HCT116 (cell line): ENCODE data around the gene TM9SF4. TPM values are rescaled to one million over a fixed set of nuclear protein-coding genes. Genes with fewer than 3 reads are reported as not detected.

Experiments
- ATAC-seq: fragments of 200-7000 bp; cut with Tn5 transposase; 2 replicates; pipeline ENCODE4 v1.9.1; 2020; ENCODE audit warnings: mild to moderate bottlenecking, moderate library complexity
- BruUV-seq: library from RNA; stranded (reverse); fragments of 400-500 nt; replicated peaks from 2 replicates; lab custom pipeline; 2021; lab: Mats Ljungman, UMichigan
- CTCF ChIA-PET: fragments of 300-600 bp; sonication (Branson Sonifier 250); formaldehyde crosslinking; loops from one replicate; lab custom pipeline; 2021; ENCODE audit warnings: antibody characterized with exemption; lab: Charles Lee
- POLR2A ChIA-PET: fragments of 300-600, 350-600 bp; sonication (Branson Sonifier 250); formaldehyde crosslinking; loops from one replicate; lab custom pipeline; 2021; ENCODE audit warnings: antibody characterized with exemption; lab: Charles Lee
- RAD21 ChIA-PET, 2 experiments: fragments of 300-600 bp; sonication (Branson Sonifier 250); formaldehyde crosslinking; loops; one replicate each; lab custom pipeline; 2023; ENCODE audit warnings: low total read pairs in 2 of 2; ENCODE audit not compliant: uncharacterized antibody in 2 of 2, unreplicated experiment in 2 of 2, low non-redundant PET in 1 of 2; lab: Charles Lee
- DNase-seq: peaks from one replicate; pipeline ENCODE4 v3.0.0-alpha.2; 2010; ENCODE audit warnings: low read depth, low spot score
- H2AFZ ChIP-seq: fragments of 200-600 bp; shearing (Covaris generic), sonication (generic); 2 replicates; pipeline ENCODE4 v1.6.1; 2017; ENCODE audit warnings: low read depth, mixed run types, mixed read lengths, antibody characterized with exemption, low read length; ENCODE audit not compliant: poor library complexity, severe bottlenecking
- H3K27ac ChIP-seq: 2 replicates; pipeline ENCODE4 v1.5.1; 2012; ENCODE audit warnings: low read depth, low read length
- H3K27me3 ChIP-seq: fragments of 200-600 bp; sonication (generic); 2 replicates; pipeline ENCODE4 v1.6.1; 2016; ENCODE audit warnings: mixed run types, low read length, mixed read lengths; ENCODE audit not compliant: insufficient read depth
- H3K36me3 ChIP-seq, 2 experiments: fragments of 200-500 bp in 1 of 2; fragments of 200-600 bp in 1 of 2; sonication (Bioruptor generic) in 1 of 2; sonication (generic) in 1 of 2; 2 replicates each; pipeline versions ENCODE4 v1.5.1 to v1.6.1; 2014 to 2016; ENCODE audit warnings: low read length in 2 of 2, inconsistent platforms in 1 of 2, mixed read lengths in 1 of 2, mixed run types in 1 of 2; ENCODE audit not compliant: insufficient read depth in 2 of 2, control insufficient read depth in 1 of 2
- H3K4me1 ChIP-seq, 2 experiments: fragments of 200-600 bp in 1 of 2; sonication (generic) in 1 of 2; 2 replicates each; pipeline versions ENCODE4 v1.5.1 to v1.6.1; 2012 to 2017; ENCODE audit warnings: low read length in 2 of 2, inconsistent platforms in 1 of 2, mild to moderate bottlenecking in 1 of 2, mixed read lengths in 1 of 2, mixed run types in 1 of 2, moderate library complexity in 1 of 2; ENCODE audit not compliant: insufficient read depth in 2 of 2, control insufficient read depth in 1 of 2
- H3K4me2 ChIP-seq: fragments of 200-600 bp; sonication (generic); 2 replicates; pipeline ENCODE4 v1.6.1; 2017; ENCODE audit warnings: mixed run types, low read length, mixed read lengths
- H3K4me3 ChIP-seq, 2 experiments: fragments of 200-600 bp in 1 of 2; sonication (generic) in 1 of 2; replicated peaks in 1 of 2; 2 replicates each; pipeline ENCODE4 v1.5.1; 2011 to 2016; ENCODE audit warnings: low read length in 2 of 2, control low read depth in 1 of 2, low read depth in 1 of 2, mild to moderate bottlenecking in 1 of 2, mixed read lengths in 1 of 2, mixed run types in 1 of 2
- H3K79me2 ChIP-seq: fragments of 200-600 bp; sonication (generic); 2 replicates; pipeline ENCODE4 v1.6.1; 2017; ENCODE audit warnings: mild to moderate bottlenecking, mixed run types, low read length, moderate library complexity, mixed read lengths; ENCODE audit not compliant: insufficient read depth
- H3K9ac ChIP-seq: fragments of 200-600 bp; sonication (generic); 2 replicates; pipeline ENCODE4 v1.6.1; 2016; ENCODE audit warnings: low read length, mixed read lengths
- H3K9me2 ChIP-seq: fragments of 200-600 bp; sonication (generic), shearing (Covaris generic); 2 replicates; pipeline ENCODE4 v1.6.1; 2017; ENCODE audit warnings: mixed run types, mild to moderate bottlenecking, moderate library complexity; ENCODE audit not compliant: insufficient read depth
- H3K9me3 ChIP-seq, 2 experiments: fragments of 200-500 bp in 1 of 2; fragments of 200-600 bp in 1 of 2; sonication (Bioruptor generic) in 1 of 2; sonication (generic) in 1 of 2; 2 replicates each; pipeline ENCODE4 v1.6.1; 2014 to 2017; ENCODE audit warnings: low read length in 2 of 2, mixed read lengths in 2 of 2, inconsistent platforms in 1 of 2, low read depth in 1 of 2, mild to moderate bottlenecking in 1 of 2, mixed run types in 1 of 2, moderate library complexity in 1 of 2; ENCODE audit not compliant: control insufficient read depth in 1 of 2, insufficient read depth in 1 of 2
- H4K20me1 ChIP-seq: fragments of 200-600 bp; sonication (generic), shearing (Covaris generic); 2 replicates; pipeline ENCODE4 v1.6.1; 2017; ENCODE audit warnings: mixed run types, mild to moderate bottlenecking, moderate library complexity; ENCODE audit not compliant: insufficient read depth
- ATF3 ChIP-seq: IDR thresholded peaks from 2 replicates; pipeline ENCODE4 v1.6.1; 2012
- EGR1 ChIP-seq: IDR thresholded peaks from 2 replicates; pipeline ENCODE4 v1.6.1; 2012; ENCODE audit warnings: low read depth
- MAX ChIP-seq: IDR thresholded peaks from 2 replicates; pipeline ENCODE4 v1.6.1; 2012
- POLR2A ChIP-seq: IDR thresholded peaks from 2 replicates; pipeline ENCODE4 v1.7.0; 2011; ENCODE audit warnings: borderline replicate concordance; ENCODE audit not compliant: insufficient read depth, insufficient read length; ENCODE audit errors: extremely low read depth
- POLR2AphosphoS5 ChIP-seq: IDR thresholded peaks from 2 replicates; pipeline ENCODE4 v1.6.1; 2011; ENCODE audit warnings: mild to moderate bottlenecking, low read depth, low read length, moderate library complexity
- RAD21 ChIP-seq: IDR thresholded peaks from 2 replicates; pipeline ENCODE4 v1.6.1; 2012; ENCODE audit warnings: low read depth, mild to moderate bottlenecking
- SRF ChIP-seq: IDR thresholded peaks from 2 replicates; pipeline ENCODE4 v1.6.1; 2012; ENCODE audit warnings: low read depth
- YY1 ChIP-seq: IDR thresholded peaks from 2 replicates; pipeline ENCODE4 v1.6.1; 2011; ENCODE audit warnings: low read length, low read depth, moderate library complexity, mild to moderate bottlenecking; ENCODE audit not compliant: insufficient replicate concordance; ENCODE audit errors: extremely low read depth
- ZBTB33 ChIP-seq: IDR thresholded peaks from 2 replicates; pipeline ENCODE4 v1.6.1; 2011; ENCODE audit warnings: mild to moderate bottlenecking, low read length, moderate library complexity; ENCODE audit not compliant: insufficient replicate concordance; ENCODE audit errors: extremely low read depth
- intact Hi-C: fragments of 100-400 bp; cut with micrococcal nuclease; formaldehyde crosslinking; loops from 2 replicates; pipeline ENCODE4 v1.10.0; 2022
- total RNA-seq: library from RNA; stranded (reverse); gene quantifications from one replicate; pipeline ENCODE4 v1.2.1, GENCODE V29; 2021; ENCODE audit not compliant: unreplicated experiment

The TM9SF4 gene
- total RNA-seq, 1 experiment from 2014 or later = 51.2 TPM

GRCh38 chr20:32203356-32204204 lies 94.1 kb downstream of the TM9SF4 start:
- ChIA-PET CTCF (no interaction called here), POLR2A (no interaction called here), RAD21 (no interaction called here)
- TF ChIP-seq ZBTB33 (no peak), MAX (no peak), ATF3 (no peak), EGR1 (no peak), SRF (no peak), POLR2AphosphoS5 (no peak), POLR2A (no peak), RAD21 (no peak), YY1 (no peak)
- intact Hi-C loops = no loop called here
- Histone ChIP-seq H2AFZ (no peak overlapping the region), H3K4me3 (no peak overlapping the region), H3K27me3 (no peaks in the 10 kb centered on the region), H3K9me3 (no peaks in the 10 kb centered on the region), H3K9me2 (no peaks in the 10 kb centered on the region), H3K36me3 (peaks cover 14 to 42% of the 10 kb centered on the region in 2 experiments; a peak in 3 of 4 replicates), H3K79me2 (peaks cover 96% of the 10 kb centered on the region), H3K9ac (no peak overlapping the region), H3K4me2 (no peak overlapping the region), H3K27ac (no peak overlapping the region), H4K20me1 (peaks cover 8% of the 10 kb centered on the region; the same call in 1 of the 2 replicates), H3K4me1 (peaks cover 2 to 19% of the 10 kb centered on the region in 2 experiments; a peak in 3 of 4 replicates)
- DNase-seq (no peak), ATAC-seq (no peak)
- BruUV-seq = no TSS peak
